Activated naive CD4-positive, alpha-beta T cell treated with anti-CD3 and anti-CD28 coated beads, Interleukin-2, amount 50 U/mL, for 72 hours (primary cell): ENCODE results near the gene MEGF8. TPM values are rescaled to one million over a fixed set of nuclear protein-coding genes. Genes with fewer than 3 reads are reported as not detected.

ENCODE experiments used
- ATAC-seq, 2 donors: fragments of 150-1000 bp; cut with Tn5 transposase; 2 replicates each; pipeline ENCODE4 v1.10.0; 2021; ENCODE audit warnings: mild to moderate bottlenecking in 2 of 2, moderate library complexity in 2 of 2
- DNase-seq, 2 donors: peaks; one replicate each; pipeline ENCODE4 v3.0.0; 2021 to 2022; ENCODE audit warnings: low spot score in 2 of 2
- H3K27ac Mint-ChIP-seq, 2 donors: one replicate each; pipeline ENCODE4 v1.8.0; 2022; ENCODE audit warnings: mild to moderate bottlenecking in 2 of 2, mixed read lengths in 2 of 2
- H3K36me3 Mint-ChIP-seq, 2 donors: one replicate each; pipeline ENCODE4 v1.8.0; 2022; ENCODE audit warnings: mixed read lengths in 2 of 2
- H3K9me3 Mint-ChIP-seq, 2 donors: one replicate each; pipeline ENCODE4 v1.8.0; 2022; ENCODE audit warnings: mixed read lengths in 2 of 2
- total RNA-seq, 2 donors: library from RNA; stranded (reverse); gene quantifications; one replicate each; pipeline ENCODE4 v1.2.3, GENCODE V29; 2022

MEGF8 gene
- total RNA-seq, 2 donors from 2014 or later, result 2.1 to 8.6 TPM

GRCh38 chr19:42374826-42375376 lies 49.5 kb downstream of the MEGF8 start:
- Mint-ChIP-seq H3K27ac (peak overlapping the region in 1 of 2 donors; percentile 3), H3K9me3 (no peaks in the 10 kb centered on the region), H3K36me3 (no peaks in the 10 kb centered on the region)
- ATAC-seq, result no peak
- DNase-seq, result no peak

- ATAC-seq (no peak), DNase-seq (no peak)
- Mint-ChIP-seq H3K9me3 (no peaks in the 10 kb centered on the region), H3K27ac (no peak overlapping the region), H3K36me3 (no peaks in the 10 kb centered on the region)
Observed at GRCh38 chr19:42375415-42376176, 50.2 kb downstream of the MEGF8 start.

- Mint-ChIP-seq H3K36me3 (no peaks in the 10 kb centered on the region), H3K27ac (no peak overlapping the region), H3K9me3 (no peaks in the 10 kb centered on the region)
- DNase-seq (no peak), ATAC-seq (no peak)
Observed at GRCh38 chr19:42376177-42376555, 50.7 kb downstream of the MEGF8 start.

GRCh38 chr19:42378225-42379215 lies 53.1 kb downstream of the MEGF8 start:
- ATAC-seq, result peak; percentile 52 to 81
- Mint-ChIP-seq H3K36me3 (no peaks in the 10 kb centered on the region), H3K9me3 (no peaks in the 10 kb centered on the region), H3K27ac (peak overlapping the region in 1 of 2 donors; percentile 42)
- DNase-seq, result no peak

GRCh38 chr19:42380155-42380554 lies 54.7 kb downstream of the MEGF8 start:
- H3K9me3 Mint-ChIP-seq, result no peaks in the 10 kb centered on the region
- H3K36me3 Mint-ChIP-seq, result no peaks in the 10 kb centered on the region
- H3K27ac Mint-ChIP-seq, result no peak overlapping the region
- no peak for DNase-seq
- no peak for ATAC-seq

GRCh38 chr19:42386974-42387707 lies 61.7 kb downstream of the MEGF8 start:
- Mint-ChIP-seq H3K36me3 (no peaks in the 10 kb centered on the region), H3K9me3 (no peaks in the 10 kb centered on the region), H3K27ac (peak overlapping the region in 1 of 2 donors; percentile 39)
- peak; percentile 93 to 96 for ATAC-seq
- DNase-seq, result peak; percentile 71 to 78

- Mint-ChIP-seq H3K27ac (no peak overlapping the region), H3K36me3 (no peaks in the 10 kb centered on the region), H3K9me3 (no peaks in the 10 kb centered on the region)
- ATAC-seq (no peak), DNase-seq (no peak)
Observed at GRCh38 chr19:42388851-42389489, 63.5 kb downstream of the MEGF8 start.

- no peak for ATAC-seq
- H3K36me3 Mint-ChIP-seq, result no peaks in the 10 kb centered on the region
- no peak within 1 kb of the TSS for H3K27ac Mint-ChIP-seq
- DNase-seq, result no peak
- no peaks in the 10 kb centered on the region for H3K9me3 Mint-ChIP-seq
Observed at GRCh38 chr19:42389899-42390298, 64.5 kb downstream of the MEGF8 start, which contains the start of gene CNFN. Gene CNFN, minus strand, starts transcription at chr19:42390297. Its CDS starts 1,260 bp downstream, at chr19:42389037.

GRCh38 chr19:42392165-42392564 lies 66.7 kb downstream of the MEGF8 start:
- no peak for DNase-seq
- no peaks in the 10 kb centered on the region for H3K9me3 Mint-ChIP-seq
- no peaks in the 10 kb centered on the region for H3K36me3 Mint-ChIP-seq
- H3K27ac Mint-ChIP-seq, result no peak overlapping the region
- no peak for ATAC-seq

- Mint-ChIP-seq H3K36me3 (no peaks in the 10 kb centered on the region), H3K9me3 (no peaks in the 10 kb centered on the region), H3K27ac (peak overlapping the region in 1 of 2 donors; percentile 69)
- ATAC-seq (no peak), DNase-seq (no peak)
Observed at GRCh38 chr19:42394751-42395150, 69.3 kb downstream of the MEGF8 start.

GRCh38 chr19:42396381-42397262 lies 71.2 kb downstream of the MEGF8 start:
- H3K36me3 Mint-ChIP-seq, result peaks cover 0 to 6% of the 10 kb centered on the region in 2 donors
- ATAC-seq, result peak; percentile 98

GRCh38 chr19:42397263-42398166 lies 72.1 kb downstream of the MEGF8 start:
- DNase-seq, result no peak
- Mint-ChIP-seq H3K36me3 (peaks cover 0 to 6% of the 10 kb centered on the region in 2 donors), H3K27ac (peak overlapping the region; percentile 93 to 98), H3K9me3 (no peaks in the 10 kb centered on the region)
- ATAC-seq, result peak in 1 of 2 donors; percentile 28

More at GRCh38 chr19:42396381-42397262, 71.2 kb downstream of the MEGF8 start:
- Mint-ChIP-seq H3K9me3 (no peaks in the 10 kb centered on the region), H3K27ac (peak overlapping the region; percentile 93 to 98)
- peak; percentile 100 for DNase-seq

GRCh38 chr19:42400404-42400803 lies 75.0 kb downstream of the MEGF8 start:
- ATAC-seq (no peak), DNase-seq (no peak)
- Mint-ChIP-seq H3K9me3 (no peaks in the 10 kb centered on the region), H3K27ac (no peak overlapping the region), H3K36me3 (peaks cover 0 to 6% of the 10 kb centered on the region in 2 donors)
